Cardiac muscle cell (in vitro differentiated cells and primary cell): ENCODE measurements around the gene ITGA3. TPM values are rescaled to one million over a fixed set of nuclear protein-coding genes. Genes with fewer than 3 reads are reported as not detected.
"Not testable (repeated sequence)": the region's sequence is repeated elsewhere in the genome, so short reads cannot be mapped to it uniquely, and the experiment has no call there.

Source experiments
- DNase-seq, 2 donors: peaks; one replicate each; pipeline versions ENCODE4 v3.0.0 to v3.0.0-alpha.2; 2010 to 2017; ENCODE audit warnings: low read depth in 1 of 2, low spot score in 1 of 2
- H3K27ac ChIP-seq: fragments of 200-600 bp; sonication (generic); 2 replicates; pipeline ENCODE4 v1.5.1; 2016
- H3K27me3 ChIP-seq: fragments of 200-600 bp; sonication (generic); 2 replicates; pipeline ENCODE4 v1.6.0; 2016; ENCODE audit warnings: control low read depth
- H3K36me3 ChIP-seq: fragments of 200-600 bp; sonication (generic); 2 replicates; pipeline ENCODE4 v1.5.1; 2016; ENCODE audit warnings: control low read depth
- H3K4me1 ChIP-seq: fragments of 200-600 bp; sonication (generic); 2 replicates; pipeline ENCODE4 v1.8.1; 2017; ENCODE audit warnings: low read depth, mild to moderate bottlenecking, mixed run types
- H3K4me3 ChIP-seq: fragments of 200-600 bp; sonication (generic); 2 replicates; pipeline ENCODE4 v1.5.1; 2016; ENCODE audit warnings: mild to moderate bottlenecking
- H3K9me3 ChIP-seq: fragments of 200-600 bp; sonication (generic); 2 replicates; pipeline ENCODE4 v1.5.1; 2017; ENCODE audit warnings: low read depth, mild to moderate bottlenecking, control low read depth
- polyA plus RNA-seq: library from polyadenylated mRNA; unstranded; fragments of >200 nt; fragmentation: Nextera tagmentation; extraction: Ambion mirVana; gene quantifications from 2 replicates; pipeline ENCODE4 v1.2.1, GENCODE V29; 2016
- total RNA-seq: library from RNA; depleted of rRNA; stranded (reverse); fragments of >200 nt; gene quantifications from 2 replicates; pipeline ENCODE4 v1.2.3, GENCODE V29; 2016
- TF ChIP-seq, protein P1 (sequence below): IDR thresholded peaks from 2 replicates; pipeline ENCODE4 v1.5.1; 2012; ENCODE audit warnings: low read depth, mild to moderate bottlenecking, low read length

The ITGA3 gene
- total and polyA plus RNA-seq, 2 experiments from 2014 or later: 20.5 to 41.9 TPM

GRCh38 chr17:50058296-50058953, 2.5 kb downstream of the ITGA3 start:
- Histone ChIP-seq H3K4me1 (peaks cover 41% of the 10 kb centered on the region), H3K27ac (no peak overlapping the region), H3K4me3 (no peak overlapping the region), H3K9me3 (no peaks in the 10 kb centered on the region), H3K36me3 (no peaks in the 10 kb centered on the region), H3K27me3 (no peaks in the 10 kb centered on the region)
- TF ChIP-seq, protein P1, sequence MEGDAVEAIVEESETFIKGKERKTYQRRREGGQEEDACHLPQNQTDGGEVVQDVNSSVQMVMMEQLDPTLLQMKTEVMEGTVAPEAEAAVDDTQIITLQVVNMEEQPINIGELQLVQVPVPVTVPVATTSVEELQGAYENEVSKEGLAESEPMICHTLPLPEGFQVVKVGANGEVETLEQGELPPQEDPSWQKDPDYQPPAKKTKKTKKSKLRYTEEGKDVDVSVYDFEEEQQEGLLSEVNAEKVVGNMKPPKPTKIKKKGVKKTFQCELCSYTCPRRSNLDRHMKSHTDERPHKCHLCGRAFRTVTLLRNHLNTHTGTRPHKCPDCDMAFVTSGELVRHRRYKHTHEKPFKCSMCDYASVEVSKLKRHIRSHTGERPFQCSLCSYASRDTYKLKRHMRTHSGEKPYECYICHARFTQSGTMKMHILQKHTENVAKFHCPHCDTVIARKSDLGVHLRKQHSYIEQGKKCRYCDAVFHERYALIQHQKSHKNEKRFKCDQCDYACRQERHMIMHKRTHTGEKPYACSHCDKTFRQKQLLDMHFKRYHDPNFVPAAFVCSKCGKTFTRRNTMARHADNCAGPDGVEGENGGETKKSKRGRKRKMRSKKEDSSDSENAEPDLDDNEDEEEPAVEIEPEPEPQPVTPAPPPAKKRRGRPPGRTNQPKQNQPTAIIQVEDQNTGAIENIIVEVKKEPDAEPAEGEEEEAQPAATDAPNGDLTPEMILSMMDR: no peak
- DNase-seq: no peak

GRCh38 chr17:50059256-50059655, 3.3 kb downstream of the ITGA3 start:
- peak overlapping the region; percentile 85 for H3K27ac ChIP-seq
- no peaks in the 10 kb centered on the region for H3K9me3 ChIP-seq
- H3K27me3 ChIP-seq: no peaks in the 10 kb centered on the region
- H3K4me3 ChIP-seq: no peak overlapping the region
- no peaks in the 10 kb centered on the region for H3K36me3 ChIP-seq
- TF ChIP-seq, protein P1: no peak
- H3K4me1 ChIP-seq: peaks cover 38% of the 10 kb centered on the region
- no peak for DNase-seq

- Histone ChIP-seq H3K4me3 (no peak overlapping the region), H3K36me3 (no peaks in the 10 kb centered on the region), H3K9me3 (no peaks in the 10 kb centered on the region), H3K27ac (peak overlapping the region; percentile 85), H3K27me3 (no peaks in the 10 kb centered on the region), H3K4me1 (peaks cover 43% of the 10 kb centered on the region)
- peak in 1 of 2 donors; percentile 48 for DNase-seq
- TF ChIP-seq, protein P1: no peak
These were observed 3.9 kb downstream of the ITGA3 start for GRCh38 chr17:50059759-50060273.

DNA sequence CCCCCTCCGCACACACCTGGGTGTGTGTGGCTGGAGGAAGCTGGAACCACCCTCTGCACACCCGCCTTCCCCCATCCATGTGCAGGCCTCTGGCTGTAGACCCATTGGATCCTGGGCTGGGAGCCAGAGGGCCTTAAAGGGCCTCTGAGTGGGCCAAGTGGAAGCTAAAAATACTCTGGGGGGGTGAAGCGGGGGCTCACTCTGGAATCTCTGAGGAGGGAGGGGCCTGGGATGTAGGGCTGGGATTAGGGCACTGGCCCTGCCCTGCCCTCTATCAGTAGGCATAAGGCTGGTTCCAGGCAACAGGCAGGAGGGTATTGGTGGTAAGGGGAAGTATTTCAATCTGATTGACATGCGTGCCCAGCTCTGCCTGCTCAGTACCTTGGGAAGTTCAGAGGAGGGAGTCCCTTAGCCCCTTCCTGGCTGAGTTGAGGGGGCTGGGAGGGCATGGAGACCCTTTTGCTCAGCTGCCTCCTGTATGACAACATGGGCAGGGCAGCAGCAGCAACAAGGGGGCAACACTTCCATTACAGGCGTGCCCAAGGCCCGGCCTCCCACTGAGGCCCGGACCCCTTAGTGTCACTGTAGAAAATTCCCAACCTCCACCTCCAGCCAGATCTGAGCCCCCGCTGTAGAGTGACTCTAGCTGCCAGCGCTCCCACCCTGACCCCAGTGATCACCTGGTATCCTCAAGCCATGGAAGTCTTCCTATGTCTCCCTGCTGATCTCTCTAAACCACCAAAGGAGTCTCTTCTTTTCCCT, 5.2 kb downstream of the ITGA3 start:
- Histone ChIP-seq H3K27ac (peak overlapping the region; percentile 85), H3K27me3 (no peaks in the 10 kb centered on the region), H3K36me3 (no peaks in the 10 kb centered on the region), H3K4me3 (no peak overlapping the region), H3K4me1 (peaks cover 52% of the 10 kb centered on the region), H3K9me3 (no peaks in the 10 kb centered on the region)
- TF ChIP-seq, protein P1: no peak
- DNase-seq: peak; percentile 83 to 91

DNA sequence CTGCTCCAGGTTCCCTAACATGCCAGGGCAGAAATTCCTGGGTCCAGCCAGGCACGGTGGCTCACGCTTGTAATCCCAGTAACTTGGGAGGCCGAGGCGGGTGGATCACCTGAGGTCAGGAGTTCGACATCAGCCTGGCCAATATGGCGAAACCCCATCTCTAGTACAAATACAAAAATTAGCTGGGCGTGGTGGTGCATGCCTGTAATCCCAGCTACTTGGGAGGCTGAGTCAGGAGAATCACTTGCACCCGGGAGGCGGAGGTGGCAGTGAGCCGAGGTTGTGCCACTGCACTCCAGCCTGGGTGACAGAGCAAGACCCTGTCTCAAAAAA, 5.8 kb downstream of the ITGA3 start:
- peaks cover 52% of the 10 kb centered on the region for H3K4me1 ChIP-seq
- not testable (repeated sequence) for DNase-seq, H3K36me3 ChIP-seq, H3K27me3 ChIP-seq, H3K4me3 ChIP-seq, H3K9me3 ChIP-seq
- peak overlapping the region; percentile 85 for H3K27ac ChIP-seq
